ENCODE results near the gene MICAL2.

The MICAL2 gene

GRCh38 chr11:12271241-12271640, 160.9 kb downstream of the MICAL2 start:
- TF ChIP-seq FOXP2 (optimal IDR thresholded peaks at IDR 0.05; ENCODE audit: borderline replicate concordance, extremely low read depth, extremely low read length, insufficient read depth) (no peak), POLR2AphosphoS5 (IDR thresholded peaks at IDR 0.05; ENCODE audit: low read depth, low read length) (no peak), REST (IDR thresholded peaks at IDR 0.05; ENCODE audit: insufficient read depth in 1 of 2, low read depth in 2 of 2, low read length in 2 of 2) (no peak), SIN3A (IDR thresholded peaks at IDR 0.05; ENCODE audit: borderline replicate concordance, insufficient read depth, low read length) (no peak), TAF1 (IDR thresholded peaks at IDR 0.05; ENCODE audit: borderline replicate concordance, insufficient read depth, low read length) (no peak)

GRCh38 chr11:12271826-12272366, 161.5 kb downstream of the MICAL2 start:
- no peak for TF ChIP-seq FOXP2 (optimal IDR thresholded peaks at IDR 0.05; ENCODE audit: borderline replicate concordance, extremely low read depth, extremely low read length, insufficient read depth)
- TF ChIP-seq TAF1 (IDR thresholded peaks at IDR 0.05; ENCODE audit: borderline replicate concordance, insufficient read depth, low read length) = no peak
- no peak for TF ChIP-seq SIN3A (IDR thresholded peaks at IDR 0.05; ENCODE audit: borderline replicate concordance, insufficient read depth, low read length)
- no peak for TF ChIP-seq REST (IDR thresholded peaks at IDR 0.05; ENCODE audit: insufficient read depth in 1 of 2, low read depth in 2 of 2, low read length in 2 of 2)
- TF ChIP-seq POLR2AphosphoS5 (IDR thresholded peaks at IDR 0.05; ENCODE audit: low read depth, low read length) = no peak

- TF ChIP-seq REST (IDR thresholded peaks at IDR 0.05; ENCODE audit: insufficient read depth in 1 of 2, low read depth in 2 of 2, low read length in 2 of 2) (no peak), SIN3A (IDR thresholded peaks at IDR 0.05; ENCODE audit: borderline replicate concordance, insufficient read depth, low read length) (no peak), FOXP2 (optimal IDR thresholded peaks at IDR 0.05; ENCODE audit: borderline replicate concordance, extremely low read depth, extremely low read length, insufficient read depth) (no peak), TAF1 (IDR thresholded peaks at IDR 0.05; ENCODE audit: borderline replicate concordance, insufficient read depth, low read length) (no peak), POLR2AphosphoS5 (IDR thresholded peaks at IDR 0.05; ENCODE audit: low read depth, low read length) (no peak)
These were observed 162.6 kb downstream of the MICAL2 start for GRCh38 chr11:12272821-12273617.

GRCh38 chr11:12273618-12273995, 163.2 kb downstream of the MICAL2 start:
- TF ChIP-seq POLR2AphosphoS5 (IDR thresholded peaks at IDR 0.05; ENCODE audit: low read depth, low read length) (no peak), TAF1 (IDR thresholded peaks at IDR 0.05; ENCODE audit: borderline replicate concordance, insufficient read depth, low read length) (no peak), SIN3A (IDR thresholded peaks at IDR 0.05; ENCODE audit: borderline replicate concordance, insufficient read depth, low read length) (no peak), FOXP2 (optimal IDR thresholded peaks at IDR 0.05; ENCODE audit: borderline replicate concordance, extremely low read depth, extremely low read length, insufficient read depth) (no peak), REST (IDR thresholded peaks at IDR 0.05; ENCODE audit: insufficient read depth in 1 of 2, low read depth in 2 of 2, low read length in 2 of 2) (no peak)

Measured in PFSK-1 (cell line).